ENCODE measurements around the gene SLC24A3.

DNA sequence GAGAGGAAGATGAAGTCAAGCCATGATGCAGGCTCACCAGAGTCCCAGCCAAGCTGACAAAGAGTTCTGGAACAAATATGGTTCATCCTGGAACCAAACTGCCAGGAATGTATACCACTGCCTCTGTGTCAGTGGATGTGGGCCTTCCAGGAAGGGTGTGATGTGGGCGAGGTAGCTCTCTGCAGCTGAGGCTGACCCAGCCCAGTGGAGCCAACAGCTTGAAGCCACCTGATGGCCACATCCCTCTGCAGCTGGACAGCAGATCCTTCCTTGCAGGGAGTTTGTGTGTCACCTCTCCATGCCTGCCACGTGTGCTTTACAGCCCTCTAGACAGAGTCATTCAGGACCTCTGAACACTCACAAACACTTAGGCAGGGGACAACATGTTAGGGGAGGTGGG is 403.6 kb downstream of the SLC24A3 start:
- TF ChIP-seq, protein P1, sequence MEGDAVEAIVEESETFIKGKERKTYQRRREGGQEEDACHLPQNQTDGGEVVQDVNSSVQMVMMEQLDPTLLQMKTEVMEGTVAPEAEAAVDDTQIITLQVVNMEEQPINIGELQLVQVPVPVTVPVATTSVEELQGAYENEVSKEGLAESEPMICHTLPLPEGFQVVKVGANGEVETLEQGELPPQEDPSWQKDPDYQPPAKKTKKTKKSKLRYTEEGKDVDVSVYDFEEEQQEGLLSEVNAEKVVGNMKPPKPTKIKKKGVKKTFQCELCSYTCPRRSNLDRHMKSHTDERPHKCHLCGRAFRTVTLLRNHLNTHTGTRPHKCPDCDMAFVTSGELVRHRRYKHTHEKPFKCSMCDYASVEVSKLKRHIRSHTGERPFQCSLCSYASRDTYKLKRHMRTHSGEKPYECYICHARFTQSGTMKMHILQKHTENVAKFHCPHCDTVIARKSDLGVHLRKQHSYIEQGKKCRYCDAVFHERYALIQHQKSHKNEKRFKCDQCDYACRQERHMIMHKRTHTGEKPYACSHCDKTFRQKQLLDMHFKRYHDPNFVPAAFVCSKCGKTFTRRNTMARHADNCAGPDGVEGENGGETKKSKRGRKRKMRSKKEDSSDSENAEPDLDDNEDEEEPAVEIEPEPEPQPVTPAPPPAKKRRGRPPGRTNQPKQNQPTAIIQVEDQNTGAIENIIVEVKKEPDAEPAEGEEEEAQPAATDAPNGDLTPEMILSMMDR (IDR thresholded peaks at IDR 0.05; ENCODE audit: poor library complexity) = no peak
- no peak for TF ChIP-seq EZH2 (IDR thresholded peaks at IDR 0.05; ENCODE audit: borderline replicate concordance)
- TF ChIP-seq EZH2phosphoT487 (IDR thresholded peaks at IDR 0.05; ENCODE audit: low read depth, severe bottlenecking, unreplicated experiment) = no peak
